Suprapubic skin (tissue), 4 donors: ENCODE data around the gene TAF3. TPM values are rescaled to one million over a fixed set of nuclear protein-coding genes. Genes with fewer than 3 reads are reported as not detected.

ENCODE experiments used
- DNase-seq, 2 donors: peaks; one replicate each; pipeline ENCODE4 v3.0.0-alpha.2; 2019; ENCODE audit warnings: low spot score in 2 of 2
- H3K27ac ChIP-seq: fragments of 200-600 bp; sonication (generic); one replicate; pipeline ENCODE4 v1.5.1; 2019
- H3K27me3 ChIP-seq: fragments of 200-600 bp; sonication (generic); one replicate; pipeline ENCODE4 v1.5.1; 2019
- H3K36me3 ChIP-seq: fragments of 200-600 bp; sonication (generic); one replicate; pipeline ENCODE4 v1.5.1; 2019
- H3K4me1 ChIP-seq: fragments of 200-600 bp; sonication (generic); one replicate; pipeline ENCODE4 v1.5.1; 2019
- H3K4me3 ChIP-seq: fragments of 200-600 bp; sonication (generic); one replicate; pipeline ENCODE4 v1.5.1; 2019; ENCODE audit warnings: mild to moderate bottlenecking
- H3K9me3 ChIP-seq: fragments of 200-600 bp; sonication (generic); one replicate; pipeline ENCODE4 v1.5.1; 2019
- EP300 ChIP-seq: sonication (generic); formaldehyde crosslinking; IDR thresholded peaks from one replicate; pipeline ENCODE4 v1.6.1; 2017; ENCODE audit warnings: antibody characterized with exemption
- POLR2A ChIP-seq, 2 donors: fragments of 450-650 bp; IDR thresholded peaks; one replicate each; pipeline ENCODE4 v1.6.1; 2017; ENCODE audit warnings: antibody characterized with exemption in 2 of 2, mild to moderate bottlenecking in 2 of 2, moderate library complexity in 2 of 2
- POLR2AphosphoS5 ChIP-seq, 3 donors: sonication (generic); formaldehyde crosslinking; IDR thresholded peaks; one replicate each; pipeline ENCODE4 v1.6.1; 2017; ENCODE audit warnings: antibody characterized with exemption in 3 of 3
- WGBS: methylation state at CpG from one replicate; pipeline ENCODE4 v1.1.5; 2018; 5-methylcytosine and 5-hydroxymethylcytosine counted together
- total RNA-seq, 4 donors: library from RNA; depleted of rRNA; stranded (reverse); fragments of >200 nt; gene quantifications; one replicate each; pipeline ENCODE4 v1.1.0, GENCODE V29; 2016
- TF ChIP-seq, protein P1 (sequence below), 2 donors: fragments of 200-600 bp in 1 of 2; fragments of 450-650 bp in 1 of 2; sonication (generic) in 1 of 2; IDR thresholded peaks; one replicate each; pipeline ENCODE4 v1.5.1; 2016 to 2019; ENCODE audit warnings: antibody characterized with exemption in 2 of 2, mild to moderate bottlenecking in 1 of 2, moderate library complexity in 1 of 2

The TAF3 gene
- total RNA-seq, 4 donors from 2014 or later = 5.6 to 13.3 (median 10.3) TPM

GRCh38 chr10:7890781-7891180 is 72.5 kb downstream of the TAF3 start:
- H3K9me3 ChIP-seq = no peaks in the 10 kb centered on the region
- 66% methylated on average over 6 of the region's 6 CpGs for WGBS
- no peaks in the 10 kb centered on the region for H3K27me3 ChIP-seq
- no peak overlapping the region for H3K4me3 ChIP-seq
- TF ChIP-seq POLR2AphosphoS5 (IDR thresholded peaks at IDR 0.05) (no peak), POLR2A (IDR thresholded peaks at IDR 0.05) (no peak), EP300 (no peak)
- TF ChIP-seq, protein P1, sequence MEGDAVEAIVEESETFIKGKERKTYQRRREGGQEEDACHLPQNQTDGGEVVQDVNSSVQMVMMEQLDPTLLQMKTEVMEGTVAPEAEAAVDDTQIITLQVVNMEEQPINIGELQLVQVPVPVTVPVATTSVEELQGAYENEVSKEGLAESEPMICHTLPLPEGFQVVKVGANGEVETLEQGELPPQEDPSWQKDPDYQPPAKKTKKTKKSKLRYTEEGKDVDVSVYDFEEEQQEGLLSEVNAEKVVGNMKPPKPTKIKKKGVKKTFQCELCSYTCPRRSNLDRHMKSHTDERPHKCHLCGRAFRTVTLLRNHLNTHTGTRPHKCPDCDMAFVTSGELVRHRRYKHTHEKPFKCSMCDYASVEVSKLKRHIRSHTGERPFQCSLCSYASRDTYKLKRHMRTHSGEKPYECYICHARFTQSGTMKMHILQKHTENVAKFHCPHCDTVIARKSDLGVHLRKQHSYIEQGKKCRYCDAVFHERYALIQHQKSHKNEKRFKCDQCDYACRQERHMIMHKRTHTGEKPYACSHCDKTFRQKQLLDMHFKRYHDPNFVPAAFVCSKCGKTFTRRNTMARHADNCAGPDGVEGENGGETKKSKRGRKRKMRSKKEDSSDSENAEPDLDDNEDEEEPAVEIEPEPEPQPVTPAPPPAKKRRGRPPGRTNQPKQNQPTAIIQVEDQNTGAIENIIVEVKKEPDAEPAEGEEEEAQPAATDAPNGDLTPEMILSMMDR (IDR thresholded peaks at IDR 0.05) = no peak
- no peaks in the 10 kb centered on the region for H3K4me1 ChIP-seq
- H3K36me3 ChIP-seq = no peaks in the 10 kb centered on the region
- no peak overlapping the region for H3K27ac ChIP-seq
- DNase-seq = no peak

DNA sequence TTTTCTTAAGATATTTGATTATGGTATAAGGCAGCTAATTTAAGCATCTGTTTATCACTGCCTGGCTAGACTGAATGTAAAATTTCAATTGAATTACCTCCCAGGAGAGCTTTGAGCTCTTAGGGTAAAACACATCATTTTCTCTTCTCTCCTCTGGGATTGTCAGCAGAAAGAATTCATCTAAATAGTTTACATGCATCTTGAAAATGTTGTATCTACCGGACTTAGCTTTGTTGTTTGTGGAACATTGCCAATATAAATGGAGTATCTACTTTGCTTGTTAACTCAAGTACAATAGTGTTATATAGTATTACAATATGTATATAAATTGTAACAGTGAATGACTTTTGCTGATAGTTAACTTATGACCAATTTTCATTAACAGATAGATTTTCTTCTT is 73.3 kb downstream of the TAF3 start:
- no peak for DNase-seq
- no peak overlapping the region for H3K4me3 ChIP-seq
- no peaks in the 10 kb centered on the region for H3K27me3 ChIP-seq
- H3K4me1 ChIP-seq = no peaks in the 10 kb centered on the region
- no peaks in the 10 kb centered on the region for H3K9me3 ChIP-seq
- no peak overlapping the region for H3K27ac ChIP-seq
- TF ChIP-seq, protein P1 (IDR thresholded peaks at IDR 0.05) = no peak
- H3K36me3 ChIP-seq = no peaks in the 10 kb centered on the region
- WGBS = 48% methylated on average over 1 of the region's 1 CpG

- Histone ChIP-seq H3K36me3 (no peaks in the 10 kb centered on the region), H3K27me3 (no peaks in the 10 kb centered on the region), H3K4me1 (no peaks in the 10 kb centered on the region), H3K9me3 (no peaks in the 10 kb centered on the region), H3K4me3 (no peak overlapping the region), H3K27ac (no peak overlapping the region)
- no peak for DNase-seq
- TF ChIP-seq POLR2A (IDR thresholded peaks at IDR 0.05) = no peak
- no peak for TF ChIP-seq EP300
- TF ChIP-seq, protein P1 (IDR thresholded peaks at IDR 0.05) = no peak
- TF ChIP-seq POLR2AphosphoS5 (IDR thresholded peaks at IDR 0.05) = no peak
Measured at GRCh38 chr10:7892146-7892545, 73.8 kb downstream of the TAF3 start.

- no peaks in the 10 kb centered on the region for H3K9me3 ChIP-seq
- H3K4me3 ChIP-seq = no peak overlapping the region
- no peak for DNase-seq
- 96% methylated on average over 6 of the region's 6 CpGs for WGBS
- H3K27ac ChIP-seq = no peak overlapping the region
- no peaks in the 10 kb centered on the region for H3K4me1 ChIP-seq
- H3K36me3 ChIP-seq = peaks cover 3% of the 10 kb centered on the region
- H3K27me3 ChIP-seq = no peaks in the 10 kb centered on the region
- TF ChIP-seq POLR2AphosphoS5 (IDR thresholded peaks at IDR 0.05) (no peak), POLR2A (IDR thresholded peaks at IDR 0.05) (no peak), EP300 (no peak)
- TF ChIP-seq, protein P1 (IDR thresholded peaks at IDR 0.05) = no peak
Measured at GRCh38 chr10:7895699-7896090, 77.4 kb downstream of the TAF3 start.

- Histone ChIP-seq H3K27me3 (no peaks in the 10 kb centered on the region), H3K36me3 (peaks cover 3% of the 10 kb centered on the region), H3K4me3 (no peak overlapping the region), H3K27ac (no peak overlapping the region), H3K9me3 (no peaks in the 10 kb centered on the region), H3K4me1 (no peaks in the 10 kb centered on the region)
- TF ChIP-seq, protein P1 (IDR thresholded peaks at IDR 0.05) = no peak
- TF ChIP-seq POLR2A (IDR thresholded peaks at IDR 0.05) (no peak), POLR2AphosphoS5 (IDR thresholded peaks at IDR 0.05) (no peak), EP300 (no peak)
- DNase-seq = no peak
- 87% methylated on average over 5 of the region's 5 CpGs for WGBS
Measured at GRCh38 chr10:7896297-7896696, 78.0 kb downstream of the TAF3 start.
